Peyer's patch (tissue), 4 donors: Measurements from ENCODE around the gene BMS1. TPM values are rescaled to one million over a fixed set of nuclear protein-coding genes. Genes with fewer than 3 reads are reported as not detected.

Experiments
- DNase-seq, 3 donors: peaks; one replicate each; pipeline ENCODE4 v3.0.0-alpha.2; 2017 to 2019
- H3K27ac ChIP-seq, 4 donors: fragments of 200-600 bp; sonication (generic); one replicate each; pipeline ENCODE4 v1.5.1; 2016 to 2019
- H3K27me3 ChIP-seq, 2 donors: fragments of 200-600 bp; sonication (generic); one replicate each; pipeline ENCODE4 v1.5.1; 2019
- H3K36me3 ChIP-seq, 3 donors: fragments of 200-600 bp; sonication (generic); one replicate each; pipeline ENCODE4 v1.5.1; 2016 to 2019
- H3K4me1 ChIP-seq, 4 donors: fragments of 200-600 bp; sonication (generic); one replicate each; pipeline ENCODE4 v1.5.1; 2016 to 2019
- H3K4me3 ChIP-seq, 4 donors: fragments of 200-600 bp; sonication (generic); 1 replicate in 3 of 4; 2 replicates in 1 of 4; pipeline ENCODE4 v1.5.1; 2016 to 2019; ENCODE audit warnings: mild to moderate bottlenecking in 1 of 4
- H3K9me3 ChIP-seq, 4 donors: fragments of 200-600 bp; sonication (generic); one replicate each; pipeline ENCODE4 v1.5.1; 2016 to 2019; ENCODE audit warnings: mild to moderate bottlenecking in 1 of 4
- POLR2A ChIP-seq, 2 donors: fragments of 450-650 bp; IDR thresholded peaks; one replicate each; pipeline ENCODE4 v1.5.1; 2017; ENCODE audit warnings: antibody characterized with exemption in 2 of 2, mild to moderate bottlenecking in 2 of 2, moderate library complexity in 2 of 2
- total RNA-seq, 4 donors: library from RNA; depleted of rRNA; stranded (reverse); fragments of >200 nt; gene quantifications; one replicate each; pipeline ENCODE4 v1.1.0, GENCODE V29; 2016
- TF ChIP-seq, protein P1 (sequence below), 6 experiments: fragments of 450-650 bp in 4 of 6; fragments of 200-600 bp in 2 of 6; sonication (generic) in 1 of 6; IDR thresholded peaks; one replicate each; pipeline ENCODE4 v1.5.1; 2017 to 2019; ENCODE audit warnings: antibody characterized with exemption in 6 of 6, mild to moderate bottlenecking in 3 of 6, moderate library complexity in 1 of 6

The BMS1 gene
- total RNA-seq, 4 donors from 2014 or later, result 9.6 to 23.9 (median 11.6) TPM

GRCh38 chr10:42871823-42872222 lies 89.2 kb downstream of the BMS1 start:
- Histone ChIP-seq H3K9me3 (no peaks in the 10 kb centered on the region), H3K27me3 (no peaks in the 10 kb centered on the region), H3K4me3 (no peak overlapping the region), H3K27ac (no peak overlapping the region), H3K4me1 (peaks cover 0 to 3% (median 0%) of the 10 kb centered on the region in 4 donors), H3K36me3 (no peaks in the 10 kb centered on the region)
- TF ChIP-seq POLR2A (IDR thresholded peaks at IDR 0.05), result no peak
- TF ChIP-seq, protein P1, sequence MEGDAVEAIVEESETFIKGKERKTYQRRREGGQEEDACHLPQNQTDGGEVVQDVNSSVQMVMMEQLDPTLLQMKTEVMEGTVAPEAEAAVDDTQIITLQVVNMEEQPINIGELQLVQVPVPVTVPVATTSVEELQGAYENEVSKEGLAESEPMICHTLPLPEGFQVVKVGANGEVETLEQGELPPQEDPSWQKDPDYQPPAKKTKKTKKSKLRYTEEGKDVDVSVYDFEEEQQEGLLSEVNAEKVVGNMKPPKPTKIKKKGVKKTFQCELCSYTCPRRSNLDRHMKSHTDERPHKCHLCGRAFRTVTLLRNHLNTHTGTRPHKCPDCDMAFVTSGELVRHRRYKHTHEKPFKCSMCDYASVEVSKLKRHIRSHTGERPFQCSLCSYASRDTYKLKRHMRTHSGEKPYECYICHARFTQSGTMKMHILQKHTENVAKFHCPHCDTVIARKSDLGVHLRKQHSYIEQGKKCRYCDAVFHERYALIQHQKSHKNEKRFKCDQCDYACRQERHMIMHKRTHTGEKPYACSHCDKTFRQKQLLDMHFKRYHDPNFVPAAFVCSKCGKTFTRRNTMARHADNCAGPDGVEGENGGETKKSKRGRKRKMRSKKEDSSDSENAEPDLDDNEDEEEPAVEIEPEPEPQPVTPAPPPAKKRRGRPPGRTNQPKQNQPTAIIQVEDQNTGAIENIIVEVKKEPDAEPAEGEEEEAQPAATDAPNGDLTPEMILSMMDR (IDR thresholded peaks at IDR 0.05), result no peak
- no peak for DNase-seq

DNA sequence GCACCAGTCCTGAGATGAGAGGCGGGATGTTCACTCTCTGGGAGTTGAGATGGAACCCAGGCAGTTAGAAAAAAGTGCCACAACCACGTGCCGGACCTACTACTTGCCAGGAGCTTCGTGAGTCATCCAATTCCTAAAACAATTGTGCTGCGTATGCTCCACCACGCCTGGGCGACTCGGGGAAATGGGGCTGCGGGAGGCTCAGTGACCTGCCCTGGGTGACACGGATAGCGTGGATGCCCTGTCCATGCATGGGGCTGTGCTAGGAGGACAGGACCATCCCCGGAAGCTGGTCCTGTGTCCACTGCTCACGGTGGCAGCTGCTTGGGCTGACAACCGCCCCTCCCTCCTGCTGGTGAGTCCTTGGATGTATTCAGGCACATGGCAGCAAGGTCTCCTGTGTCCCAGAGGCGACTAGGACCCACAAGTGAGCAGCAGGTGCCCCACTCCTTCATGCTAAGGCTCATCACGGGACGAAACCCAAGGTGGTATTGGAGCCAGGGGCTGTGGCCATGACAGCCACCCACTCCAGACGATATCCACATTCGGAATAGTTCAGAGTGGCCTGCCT lies 90.4 kb downstream of the BMS1 start:
- H3K27ac ChIP-seq, result no peak overlapping the region
- H3K4me1 ChIP-seq, result no peaks in the 10 kb centered on the region
- H3K36me3 ChIP-seq, result no peaks in the 10 kb centered on the region
- H3K4me3 ChIP-seq, result no peak overlapping the region
- no peaks in the 10 kb centered on the region for H3K9me3 ChIP-seq
- H3K27me3 ChIP-seq, result no peaks in the 10 kb centered on the region
- no peak for DNase-seq
- TF ChIP-seq POLR2A (IDR thresholded peaks at IDR 0.05), result no peak
- TF ChIP-seq, protein P1 (IDR thresholded peaks at IDR 0.05), result no peak

GRCh38 chr10:42874713-42875387 lies 92.3 kb downstream of the BMS1 start:
- DNase-seq, result no peak
- Histone ChIP-seq H3K36me3 (no peaks in the 10 kb centered on the region), H3K27ac (no peak overlapping the region), H3K4me3 (no peak overlapping the region), H3K9me3 (no peaks in the 10 kb centered on the region), H3K4me1 (no peaks in the 10 kb centered on the region), H3K27me3 (no peaks in the 10 kb centered on the region)
- no peak for TF ChIP-seq POLR2A (IDR thresholded peaks at IDR 0.05)
- TF ChIP-seq, protein P1 (IDR thresholded peaks at IDR 0.05), result no peak

GRCh38 chr10:42875388-42875755 lies 92.8 kb downstream of the BMS1 start:
- Histone ChIP-seq H3K4me1 (no peaks in the 10 kb centered on the region), H3K27me3 (no peaks in the 10 kb centered on the region), H3K27ac (no peak overlapping the region), H3K36me3 (no peaks in the 10 kb centered on the region), H3K4me3 (no peak overlapping the region), H3K9me3 (no peaks in the 10 kb centered on the region)
- TF ChIP-seq, protein P1 (IDR thresholded peaks at IDR 0.05), result no peak
- TF ChIP-seq POLR2A (IDR thresholded peaks at IDR 0.05), result no peak
- no peak for DNase-seq

GRCh38 chr10:42875798-42876341 lies 93.3 kb downstream of the BMS1 start:
- H3K27me3 ChIP-seq, result no peaks in the 10 kb centered on the region
- no peak for DNase-seq
- no peaks in the 10 kb centered on the region for H3K4me1 ChIP-seq
- no peak overlapping the region for H3K27ac ChIP-seq
- H3K9me3 ChIP-seq, result no peaks in the 10 kb centered on the region
- no peaks in the 10 kb centered on the region for H3K36me3 ChIP-seq
- no peak overlapping the region for H3K4me3 ChIP-seq
- no peak for TF ChIP-seq POLR2A (IDR thresholded peaks at IDR 0.05)
- TF ChIP-seq, protein P1 (IDR thresholded peaks at IDR 0.05), result no peak
